Measurements from ENCODE around the gene PDE4D.

DNA sequence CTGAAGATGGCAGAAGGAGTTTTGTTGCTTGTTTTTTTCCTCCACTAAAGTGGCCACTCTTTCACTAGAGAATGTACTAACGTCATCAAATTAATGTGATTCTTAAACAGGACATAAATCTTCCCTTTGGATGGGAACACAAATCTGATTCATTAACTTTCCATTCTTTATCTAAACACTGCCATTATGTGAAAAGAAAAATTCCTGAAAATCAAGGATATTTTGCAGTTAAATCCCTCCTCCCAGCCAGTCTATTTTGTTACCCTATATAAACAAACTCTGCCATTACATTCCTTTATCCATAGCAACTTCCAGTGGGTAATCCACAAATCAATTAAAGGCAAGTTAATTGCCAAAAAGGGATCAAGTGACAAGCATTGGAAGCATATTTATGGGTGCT, 546.5 kb downstream of the PDE4D start:
- no peak for TF ChIP-seq TAF1 (IDR thresholded peaks at IDR 0.05; ENCODE audit: borderline replicate concordance, low read depth, low read length)
- no peak for TF ChIP-seq POLR2A (IDR thresholded peaks at IDR 0.05; ENCODE audit: low read depth, low read length)
- TF ChIP-seq POLR2AphosphoS5 (IDR thresholded peaks at IDR 0.05; ENCODE audit: low read depth, low read length) = no peak
